Measurements from ENCODE around the gene C11orf24. TPM values are rescaled to one million over a fixed set of nuclear protein-coding genes. Genes with fewer than 3 reads are reported as not detected.
A peak's percentile ranks its signal among the peaks of the same experiment; 100 is the strongest.

Gene C11orf24
- total RNA-seq, 1 donor from 2014 or later = 39.7 TPM

- Mint-ChIP-seq H3K4me3 (peak overlapping the region; percentile 59), H3K9me3 (no peaks in the 10 kb centered on the region)
These were observed 2.5 kb upstream of the C11orf24 start for GRCh38 chr11:68274306-68274705.

GRCh38 chr11:68273026-68273738 lies 1.4 kb upstream of the C11orf24 start:
- Mint-ChIP-seq H3K27me3 (ENCODE audit: insufficient read depth) (no peaks in the 10 kb centered on the region), H3K27ac (no peak overlapping the region), H3K4me1 (ENCODE audit: low read depth) (peaks cover 23% of the 10 kb centered on the region), H3K9me3 (no peaks in the 10 kb centered on the region), H3K36me3 (ENCODE audit: low read depth) (no peaks in the 10 kb centered on the region), H3K4me3 (peak overlapping the region; percentile 96)
- DNase-seq (ENCODE audit: low spot score) = no peak
- intact Hi-C loops (cut with micrococcal nuclease) = loop anchor here (2.0 to 5.0 kb wide), 2 partner anchors 68 to 189 kb away; partner anchors contain the start of gene PPP6R3

More at GRCh38 chr11:68274306-68274705, 2.5 kb upstream of the C11orf24 start:
- intact Hi-C loops (cut with micrococcal nuclease) = loop anchor here (5.0 kb wide), 1 partner anchor 188 kb away; the partner anchor contains the start of gene PPP6R3
- H3K36me3 Mint-ChIP-seq (ENCODE audit: low read depth) = no peaks in the 10 kb centered on the region
- H3K27ac Mint-ChIP-seq = no peak overlapping the region
- peaks cover 23% of the 10 kb centered on the region for H3K4me1 Mint-ChIP-seq (ENCODE audit: low read depth)
- H3K27me3 Mint-ChIP-seq (ENCODE audit: insufficient read depth) = no peaks in the 10 kb centered on the region
- no peak for DNase-seq (ENCODE audit: low spot score)

GRCh38 chr11:68271023-68271780 lies 571 bp downstream of the C11orf24 start:
- H3K27ac Mint-ChIP-seq = peak overlapping the region; percentile 93
- intact Hi-C loops (cut with micrococcal nuclease) = loop anchor here (1.0 to 5.0 kb wide), 3 partner anchors 14 to 191 kb away; partner anchors contain the start of gene PPP6R3
- H3K4me3 Mint-ChIP-seq = peak overlapping the region; percentile 96
- peak; percentile 47 for DNase-seq (ENCODE audit: low spot score)
- H3K9me3 Mint-ChIP-seq = no peaks in the 10 kb centered on the region
- H3K4me1 Mint-ChIP-seq (ENCODE audit: low read depth) = peaks cover 23% of the 10 kb centered on the region
- H3K36me3 Mint-ChIP-seq (ENCODE audit: low read depth) = peaks cover 3% of the 10 kb centered on the region
- H3K27me3 Mint-ChIP-seq (ENCODE audit: insufficient read depth) = no peaks in the 10 kb centered on the region

DNA sequence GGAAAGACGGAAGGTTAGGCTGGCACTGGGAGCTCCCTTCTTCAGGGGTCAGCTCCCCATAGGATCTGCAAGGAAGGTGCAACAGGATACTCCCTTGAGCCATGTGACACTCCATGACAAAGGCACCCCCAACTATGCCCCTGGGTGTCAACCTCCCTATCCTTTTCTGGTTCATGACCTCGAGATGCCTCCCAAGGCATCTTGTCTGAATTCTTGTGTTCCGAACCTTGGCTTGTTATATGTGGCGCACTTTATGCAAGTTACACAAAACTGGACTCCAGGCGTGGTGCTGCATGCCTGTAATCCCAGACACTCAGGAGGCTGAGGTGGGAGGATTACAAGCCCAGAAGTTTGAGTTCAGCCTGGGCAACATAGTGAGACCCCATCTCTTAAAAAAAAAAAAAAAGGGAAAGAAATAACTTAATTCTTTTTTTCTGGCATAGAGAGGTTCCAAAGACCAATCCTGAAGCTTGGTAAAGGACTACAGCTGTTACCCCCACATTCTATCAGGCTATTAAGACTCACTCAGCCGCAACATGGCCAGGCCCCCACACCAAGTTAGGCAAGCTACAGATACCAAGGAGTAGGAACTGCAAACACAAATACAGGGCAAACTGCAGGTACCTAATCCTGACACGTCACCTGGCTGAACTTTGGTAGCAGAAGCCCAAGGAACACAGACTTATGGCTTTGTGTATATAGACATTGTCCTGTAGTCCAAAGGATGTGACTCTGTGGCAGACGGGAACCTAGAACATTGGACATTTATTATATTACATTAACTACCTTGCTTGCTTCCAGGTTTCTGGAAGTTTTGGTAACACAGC lies 1.4 kb downstream of the C11orf24 start:
- Mint-ChIP-seq H3K27me3 (ENCODE audit: insufficient read depth) (no peaks in the 10 kb centered on the region), H3K27ac (peak overlapping the region; percentile 93)
- intact Hi-C loops (cut with micrococcal nuclease) = loop anchor here (1.0 to 5.0 kb wide), 3 partner anchors 13 to 192 kb away; partner anchors contain the start of gene PPP6R3

DNA sequence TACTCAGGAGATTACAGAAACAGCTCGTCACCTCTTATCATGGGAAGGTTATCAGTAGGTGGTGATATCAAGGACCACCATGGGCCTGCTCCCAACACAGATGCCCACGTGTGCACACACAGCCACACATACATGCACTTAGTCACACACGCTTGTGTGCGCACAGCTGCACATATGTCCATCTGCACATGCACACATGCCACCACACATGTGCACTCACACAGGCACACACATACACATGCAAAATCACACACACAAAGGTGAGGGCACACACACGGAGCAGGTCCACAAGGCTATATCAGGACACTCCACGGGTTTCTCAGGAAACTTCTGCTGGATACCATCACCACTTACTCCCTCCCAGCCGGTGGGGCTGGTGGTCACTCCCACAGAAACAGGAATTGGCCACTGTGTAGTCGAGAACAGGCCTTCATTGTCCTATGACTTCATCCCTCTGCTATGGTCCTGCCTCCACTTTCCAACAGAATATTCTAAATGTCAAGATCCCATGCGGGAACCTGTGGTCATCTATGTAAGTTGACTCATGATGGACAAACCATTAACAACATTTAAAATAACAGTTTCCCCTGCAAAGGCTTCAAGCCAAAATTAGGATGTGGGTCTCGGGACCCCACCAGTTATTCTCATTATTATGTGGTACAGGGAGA lies 2.2 kb downstream of the C11orf24 start:
- Mint-ChIP-seq H3K9me3 (no peaks in the 10 kb centered on the region), H3K4me3 (peak overlapping the region; percentile 17), H3K4me1 (ENCODE audit: low read depth) (peaks cover 29% of the 10 kb centered on the region), H3K27ac (no peak overlapping the region), H3K36me3 (ENCODE audit: low read depth) (peaks cover 9% of the 10 kb centered on the region), H3K27me3 (ENCODE audit: insufficient read depth) (no peaks in the 10 kb centered on the region)
- DNase-seq (ENCODE audit: low spot score) = no peak
- intact Hi-C loops (cut with micrococcal nuclease) = loop anchor here (5.0 kb wide), 1 partner anchor 193 kb away; the partner anchor contains the start of gene PPP6R3

More for the DNA sequence above, 1.4 kb downstream of the C11orf24 start:
- H3K36me3 Mint-ChIP-seq (ENCODE audit: low read depth) = peaks cover 3% of the 10 kb centered on the region
- no peaks in the 10 kb centered on the region for H3K9me3 Mint-ChIP-seq
- DNase-seq (ENCODE audit: low spot score) = no peak
- peaks cover 23% of the 10 kb centered on the region for H3K4me1 Mint-ChIP-seq (ENCODE audit: low read depth)
- peak overlapping the region; percentile 96 for H3K4me3 Mint-ChIP-seq

DNA sequence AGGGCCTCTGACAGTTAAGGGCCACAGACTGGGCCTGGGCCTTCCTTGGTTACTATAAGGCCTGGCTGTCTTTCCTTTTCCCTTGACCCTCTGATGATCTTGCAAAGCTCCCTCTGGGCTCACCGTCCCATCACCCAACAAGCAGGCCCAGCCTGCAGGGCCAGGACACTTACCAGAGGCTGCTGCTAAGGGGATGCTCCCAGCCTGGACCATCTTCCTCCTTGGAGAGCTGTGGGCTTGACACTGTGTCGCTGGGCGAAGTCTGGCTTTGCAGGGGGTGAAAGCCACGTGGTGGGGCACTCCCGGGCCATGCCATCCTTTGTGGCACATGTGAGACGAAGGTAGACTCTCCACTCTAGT lies 3.9 kb downstream of the C11orf24 start:
- peaks cover 26% of the 10 kb centered on the region for H3K4me1 Mint-ChIP-seq (ENCODE audit: low read depth)
- DNase-seq (ENCODE audit: low spot score) = no peak
- H3K4me3 Mint-ChIP-seq = no peak overlapping the region
- no peaks in the 10 kb centered on the region for H3K27me3 Mint-ChIP-seq (ENCODE audit: insufficient read depth)
- peaks cover 21% of the 10 kb centered on the region for H3K36me3 Mint-ChIP-seq (ENCODE audit: low read depth)
- H3K9me3 Mint-ChIP-seq = no peaks in the 10 kb centered on the region
- intact Hi-C loops (cut with micrococcal nuclease) = no loop called here
- H3K27ac Mint-ChIP-seq = no peak overlapping the region

DNA sequence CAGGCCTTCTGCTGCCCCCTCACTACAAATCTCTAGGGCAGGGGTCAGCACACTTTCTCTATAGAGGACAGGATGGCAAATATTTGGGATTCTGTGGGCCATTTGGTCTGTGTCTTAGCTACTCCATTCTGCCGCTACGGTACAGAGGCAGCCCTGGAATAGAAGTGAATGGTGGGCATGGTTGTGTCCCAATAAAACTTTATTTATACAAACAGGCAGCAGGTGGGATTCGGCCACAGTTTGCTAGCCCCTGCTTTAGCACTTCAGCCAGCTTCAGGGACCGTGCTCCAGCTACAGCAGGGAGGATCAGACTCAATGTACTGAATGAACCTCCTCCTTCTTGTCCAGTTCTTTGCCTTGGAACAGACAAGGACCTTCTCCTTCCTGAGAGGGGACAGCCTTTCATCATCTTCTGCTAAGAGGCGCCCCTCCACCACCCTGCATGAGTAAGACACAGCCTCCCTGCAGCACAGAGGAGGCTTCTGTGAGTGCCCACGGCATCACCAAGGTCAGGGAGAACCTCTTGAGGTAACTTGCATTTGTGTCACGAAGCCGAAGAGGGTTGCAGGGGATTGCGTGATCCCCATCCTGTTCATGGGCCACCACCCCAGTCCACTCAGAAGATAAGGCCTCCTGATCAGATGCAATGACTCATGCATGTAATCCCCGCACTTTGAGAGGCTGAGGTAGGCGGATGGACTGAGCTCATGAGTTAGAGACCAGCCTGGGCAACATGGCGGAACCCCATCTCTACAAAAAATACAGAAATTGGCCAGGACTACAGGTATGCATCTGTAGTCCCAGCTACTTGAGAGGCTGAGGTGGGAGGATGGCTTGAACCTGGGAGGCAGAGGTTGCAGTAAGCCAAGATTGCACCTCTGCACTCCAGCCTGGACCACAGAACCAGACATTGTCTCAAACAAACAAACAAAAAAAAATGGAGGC lies 4.6 kb downstream of the C11orf24 start:
- intact Hi-C loops (cut with micrococcal nuclease) = no loop called here
- H3K9me3 Mint-ChIP-seq = no peaks in the 10 kb centered on the region
- peaks cover 19% of the 10 kb centered on the region for H3K4me1 Mint-ChIP-seq (ENCODE audit: low read depth)
- no peak overlapping the region for H3K27ac Mint-ChIP-seq
- no peak overlapping the region for H3K4me3 Mint-ChIP-seq
- H3K27me3 Mint-ChIP-seq (ENCODE audit: insufficient read depth) = no peaks in the 10 kb centered on the region
- no peak for DNase-seq (ENCODE audit: low spot score)
- H3K36me3 Mint-ChIP-seq (ENCODE audit: low read depth) = peaks cover 27% of the 10 kb centered on the region

- H3K4me1 Mint-ChIP-seq (ENCODE audit: low read depth) = peaks cover 18% of the 10 kb centered on the region
- H3K27ac Mint-ChIP-seq = no peak overlapping the region
- DNase-seq (ENCODE audit: low spot score) = no peak
- no peaks in the 10 kb centered on the region for H3K27me3 Mint-ChIP-seq (ENCODE audit: insufficient read depth)
- peaks cover 34% of the 10 kb centered on the region for H3K36me3 Mint-ChIP-seq (ENCODE audit: low read depth)
- H3K4me3 Mint-ChIP-seq = no peak overlapping the region
- intact Hi-C loops (cut with micrococcal nuclease) = no loop called here
- no peaks in the 10 kb centered on the region for H3K9me3 Mint-ChIP-seq
These were observed 5.5 kb downstream of the C11orf24 start for GRCh38 chr11:68266121-68266891.

DNA sequence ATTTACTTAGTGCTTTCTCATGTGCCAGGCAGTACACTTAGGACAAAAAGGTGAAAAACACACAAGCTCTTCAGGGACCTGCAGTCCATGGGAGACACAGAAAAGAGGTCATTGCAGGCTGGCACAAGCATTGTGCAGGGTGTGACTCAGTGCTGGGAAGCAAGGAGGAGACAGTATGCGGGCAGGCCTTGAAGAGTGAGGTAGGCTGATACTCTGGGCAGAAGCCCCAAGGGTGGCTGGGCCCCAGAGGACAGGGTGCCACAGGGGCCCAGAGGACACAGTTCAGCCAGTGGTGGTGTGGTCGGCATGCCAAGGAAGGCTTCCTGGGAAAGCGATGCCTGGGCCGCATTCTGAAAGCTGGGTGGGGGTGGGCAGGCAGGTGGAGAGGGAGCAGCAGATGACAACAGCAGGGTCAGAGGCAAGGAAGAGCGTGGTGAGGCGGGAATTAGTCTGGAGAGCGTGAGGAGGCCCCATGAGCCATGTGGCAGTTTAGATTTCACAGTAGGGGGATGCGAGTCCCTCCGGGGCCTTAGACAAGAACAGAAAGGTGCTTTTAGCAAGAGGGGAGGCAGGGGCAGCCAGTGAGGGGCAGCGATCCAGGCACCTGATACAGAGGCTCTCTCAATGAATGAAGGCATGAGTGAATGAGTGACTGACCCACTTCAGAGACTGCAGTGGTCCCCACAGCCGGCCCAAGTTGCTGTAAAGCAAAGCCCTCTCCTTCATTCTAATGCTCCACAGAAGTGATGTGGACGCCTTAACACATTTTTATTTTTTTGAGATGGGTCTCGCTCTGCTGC lies 6.8 kb downstream of the C11orf24 start:
- Mint-ChIP-seq H3K9me3 (no peaks in the 10 kb centered on the region), H3K4me1 (ENCODE audit: low read depth) (peaks cover 6% of the 10 kb centered on the region), H3K4me3 (no peak overlapping the region), H3K27ac (no peak overlapping the region), H3K27me3 (ENCODE audit: insufficient read depth) (no peaks in the 10 kb centered on the region), H3K36me3 (ENCODE audit: low read depth) (peaks cover 34% of the 10 kb centered on the region)
- intact Hi-C loops (cut with micrococcal nuclease) = no loop called here
- DNase-seq (ENCODE audit: low spot score) = no peak

DNA sequence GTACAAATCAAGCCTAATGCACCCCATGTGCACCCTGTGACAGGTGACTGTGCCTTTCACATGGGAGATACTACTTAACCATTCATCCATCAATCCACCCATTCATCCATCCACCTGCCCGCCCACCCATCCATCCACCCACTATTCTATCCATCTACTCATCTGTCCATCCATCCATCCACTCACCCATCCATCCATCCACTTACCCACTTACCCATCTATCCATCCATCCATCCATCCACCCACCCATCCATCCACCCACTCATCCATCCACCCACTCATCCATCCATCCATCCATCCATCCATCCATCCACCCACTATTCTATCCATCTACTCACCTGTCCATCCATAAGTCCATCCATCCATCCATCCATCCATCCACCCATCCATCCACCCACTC lies 7.5 kb downstream of the C11orf24 start:
- Mint-ChIP-seq H3K36me3 (ENCODE audit: low read depth) (peaks cover 34% of the 10 kb centered on the region), H3K4me1 (ENCODE audit: low read depth) (peaks cover 6% of the 10 kb centered on the region), H3K9me3 (no peaks in the 10 kb centered on the region), H3K27me3 (ENCODE audit: insufficient read depth) (no peaks in the 10 kb centered on the region), H3K27ac (no peak overlapping the region), H3K4me3 (no peak overlapping the region)
- no peak for DNase-seq (ENCODE audit: low spot score)
- intact Hi-C loops (cut with micrococcal nuclease) = no loop called here

Data from activated T-helper 1 cell treated with anti-CD3 and anti-CD28 coated beads, Interleukin-12 subunit alpha, Interleukin-12 subunit beta, Interleukin-2, Interleukin-4 antibody, amounts not matched to agents 30 ng/mL and 10 ng/mL and 1 ng/mL, durations not matched to agents 14 hours and 24 hours and 36 hours (primary cell).